Neural cell (in vitro differentiated cells): Measurements from ENCODE around the gene SQOR. TPM values are rescaled to one million over a fixed set of nuclear protein-coding genes. Genes with fewer than 3 reads are reported as not detected.

Source experiments
- H2AFZ ChIP-seq: fragments of 200-600, 300-800 bp; sonication (generic), shearing (Covaris generic); 2 replicates; pipeline ENCODE4 v1.6.0; 2014; ENCODE audit warnings: low read depth, mild to moderate bottlenecking, antibody characterized with exemption, low read length, moderate library complexity
- H3F3A ChIP-seq: fragments of 200-600 bp; shearing (Covaris generic); 2 replicates; pipeline ENCODE4 v1.6.1; 2016; ENCODE audit warnings: mild to moderate bottlenecking, moderate library complexity, mixed read lengths, antibody characterized with exemption, low read length; ENCODE audit not compliant: insufficient read depth, poor library complexity, severe bottlenecking
- H3K27ac ChIP-seq: fragments of 200-600, 300-800 bp; sonication (generic), shearing (Covaris generic); 2 replicates; pipeline ENCODE4 v1.5.1; 2014; ENCODE audit warnings: mild to moderate bottlenecking, low read length, moderate library complexity
- H3K27me3 ChIP-seq: fragments of 300-800, 200-600 bp; sonication (generic), shearing (Covaris generic); 2 replicates; pipeline ENCODE4 v1.6.0; 2014; ENCODE audit warnings: mild to moderate bottlenecking, low read depth, low read length, moderate library complexity; ENCODE audit not compliant: insufficient read depth
- H3K36me3 ChIP-seq: fragments of 300-800, 200-600 bp; sonication (generic), shearing (Covaris generic); 2 replicates; pipeline ENCODE4 v1.5.1; 2014; ENCODE audit warnings: mild to moderate bottlenecking, antibody characterized with exemption, low read length, moderate library complexity; ENCODE audit not compliant: insufficient read depth
- H3K4me2 ChIP-seq: fragments of 300-800, 200-600 bp; sonication (generic), shearing (Covaris generic); 2 replicates; pipeline ENCODE4 v1.6.0; 2014; ENCODE audit warnings: mild to moderate bottlenecking, low read length
- H3K4me3 ChIP-seq: fragments of 300-800, 200-600 bp; sonication (generic), shearing (Covaris generic); 2 replicates; pipeline ENCODE4 v1.5.1; 2014; ENCODE audit warnings: mild to moderate bottlenecking, low read length, moderate library complexity
- H3K79me2 ChIP-seq: fragments of 200-600 bp; shearing (Covaris generic); replicated peaks from 2 replicates; pipeline ENCODE4 v1.6.0; 2014; ENCODE audit warnings: mild to moderate bottlenecking, low read length, moderate library complexity; ENCODE audit not compliant: insufficient read depth
- H3K9ac ChIP-seq: fragments of 300-800, 200-600 bp; sonication (generic), shearing (Covaris generic); 2 replicates; pipeline ENCODE4 v1.6.1; 2016; ENCODE audit warnings: mild to moderate bottlenecking, low read length, mixed read lengths
- H3K9me2 ChIP-seq: fragments of 200-600 bp; shearing (Covaris generic); 2 replicates; pipeline ENCODE4 v1.6.1; 2016; ENCODE audit warnings: mild to moderate bottlenecking, low read length, mixed read lengths; ENCODE audit not compliant: insufficient read depth
- H3K9me3 ChIP-seq: fragments of 200-600, 300-800 bp; sonication (generic), shearing (Covaris generic); 2 replicates; pipeline ENCODE4 v1.6.1; 2016; ENCODE audit warnings: mild to moderate bottlenecking, mixed run types, low read length, moderate library complexity, mixed read lengths
- H4K20me1 ChIP-seq: fragments of 200-600 bp; shearing (Covaris generic); 2 replicates; pipeline ENCODE4 v1.6.1; 2016; ENCODE audit warnings: mild to moderate bottlenecking, mixed run types; ENCODE audit not compliant: insufficient read depth
- EP300 ChIP-seq: fragments of 450-650 bp; conservative IDR thresholded peaks from 2 replicates; pipeline ENCODE4 v1.6.1; 2014; ENCODE audit warnings: antibody characterized with exemption, mild to moderate bottlenecking, moderate library complexity; ENCODE audit not compliant: poor library complexity, severe bottlenecking
- EZH2 ChIP-seq: fragments of 200-600, 300-800 bp; shearing (Covaris generic), sonication (generic); IDR thresholded peaks from 2 replicates; pipeline ENCODE4 v1.6.1; 2014; ENCODE audit warnings: antibody characterized with exemption, low read length, borderline replicate concordance, mild to moderate bottlenecking; ENCODE audit not compliant: insufficient read depth, poor library complexity, severe bottlenecking
- MXI1 ChIP-seq: fragments of 450-650 bp; conservative IDR thresholded peaks from 2 replicates; pipeline ENCODE4 v1.6.1; 2014; ENCODE audit warnings: antibody characterized with exemption, mild to moderate bottlenecking; ENCODE audit not compliant: poor library complexity, severe bottlenecking
- POLR2AphosphoS5 ChIP-seq: IDR thresholded peaks from 2 replicates; pipeline ENCODE4 v1.6.1; 2012
- RAD21 ChIP-seq: fragments of 450-650 bp; conservative IDR thresholded peaks from 2 replicates; pipeline ENCODE4 v1.6.1; 2014; ENCODE audit warnings: antibody characterized with exemption, mild to moderate bottlenecking, moderate library complexity
- SMC3 ChIP-seq: fragments of 450-650 bp; conservative IDR thresholded peaks from 2 replicates; pipeline ENCODE4 v1.6.1; 2014; ENCODE audit warnings: antibody characterized with exemption, mild to moderate bottlenecking, moderate library complexity; ENCODE audit not compliant: poor library complexity
- TAF1 ChIP-seq: IDR thresholded peaks from 2 replicates; pipeline ENCODE4 v1.6.1; 2012; ENCODE audit warnings: low read depth
- polyA plus RNA-seq: library from polyadenylated mRNA; depleted of rRNA; stranded (reverse); fragments of >200 nt; gene quantifications from 2 replicates; pipeline ENCODE4 v1.2.3, GENCODE V29; 2014
- TF ChIP-seq, protein P1 (sequence below): fragments of 450-650 bp; IDR thresholded peaks from 2 replicates; pipeline ENCODE4 v1.5.1; 2014; ENCODE audit warnings: antibody characterized with exemption, mild to moderate bottlenecking, moderate library complexity; ENCODE audit not compliant: poor library complexity, severe bottlenecking
- TF ChIP-seq, protein P2 (sequence below): IDR thresholded peaks from 2 replicates; pipeline ENCODE4 v1.6.1; 2012; ENCODE audit warnings: borderline replicate concordance

Gene SQOR
- polyA plus RNA-seq, 1 donor from 2014 or later = not detected

- TF ChIP-seq TAF1 (no peak), POLR2AphosphoS5 (no peak), SMC3 (peak; percentile 89), MXI1 (peak; percentile 44), EP300 (no peak), EZH2 (no peak), RAD21 (peak; percentile 95)
- TF ChIP-seq, protein P1, sequence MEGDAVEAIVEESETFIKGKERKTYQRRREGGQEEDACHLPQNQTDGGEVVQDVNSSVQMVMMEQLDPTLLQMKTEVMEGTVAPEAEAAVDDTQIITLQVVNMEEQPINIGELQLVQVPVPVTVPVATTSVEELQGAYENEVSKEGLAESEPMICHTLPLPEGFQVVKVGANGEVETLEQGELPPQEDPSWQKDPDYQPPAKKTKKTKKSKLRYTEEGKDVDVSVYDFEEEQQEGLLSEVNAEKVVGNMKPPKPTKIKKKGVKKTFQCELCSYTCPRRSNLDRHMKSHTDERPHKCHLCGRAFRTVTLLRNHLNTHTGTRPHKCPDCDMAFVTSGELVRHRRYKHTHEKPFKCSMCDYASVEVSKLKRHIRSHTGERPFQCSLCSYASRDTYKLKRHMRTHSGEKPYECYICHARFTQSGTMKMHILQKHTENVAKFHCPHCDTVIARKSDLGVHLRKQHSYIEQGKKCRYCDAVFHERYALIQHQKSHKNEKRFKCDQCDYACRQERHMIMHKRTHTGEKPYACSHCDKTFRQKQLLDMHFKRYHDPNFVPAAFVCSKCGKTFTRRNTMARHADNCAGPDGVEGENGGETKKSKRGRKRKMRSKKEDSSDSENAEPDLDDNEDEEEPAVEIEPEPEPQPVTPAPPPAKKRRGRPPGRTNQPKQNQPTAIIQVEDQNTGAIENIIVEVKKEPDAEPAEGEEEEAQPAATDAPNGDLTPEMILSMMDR = peak; percentile 95
- TF ChIP-seq, protein P2, sequence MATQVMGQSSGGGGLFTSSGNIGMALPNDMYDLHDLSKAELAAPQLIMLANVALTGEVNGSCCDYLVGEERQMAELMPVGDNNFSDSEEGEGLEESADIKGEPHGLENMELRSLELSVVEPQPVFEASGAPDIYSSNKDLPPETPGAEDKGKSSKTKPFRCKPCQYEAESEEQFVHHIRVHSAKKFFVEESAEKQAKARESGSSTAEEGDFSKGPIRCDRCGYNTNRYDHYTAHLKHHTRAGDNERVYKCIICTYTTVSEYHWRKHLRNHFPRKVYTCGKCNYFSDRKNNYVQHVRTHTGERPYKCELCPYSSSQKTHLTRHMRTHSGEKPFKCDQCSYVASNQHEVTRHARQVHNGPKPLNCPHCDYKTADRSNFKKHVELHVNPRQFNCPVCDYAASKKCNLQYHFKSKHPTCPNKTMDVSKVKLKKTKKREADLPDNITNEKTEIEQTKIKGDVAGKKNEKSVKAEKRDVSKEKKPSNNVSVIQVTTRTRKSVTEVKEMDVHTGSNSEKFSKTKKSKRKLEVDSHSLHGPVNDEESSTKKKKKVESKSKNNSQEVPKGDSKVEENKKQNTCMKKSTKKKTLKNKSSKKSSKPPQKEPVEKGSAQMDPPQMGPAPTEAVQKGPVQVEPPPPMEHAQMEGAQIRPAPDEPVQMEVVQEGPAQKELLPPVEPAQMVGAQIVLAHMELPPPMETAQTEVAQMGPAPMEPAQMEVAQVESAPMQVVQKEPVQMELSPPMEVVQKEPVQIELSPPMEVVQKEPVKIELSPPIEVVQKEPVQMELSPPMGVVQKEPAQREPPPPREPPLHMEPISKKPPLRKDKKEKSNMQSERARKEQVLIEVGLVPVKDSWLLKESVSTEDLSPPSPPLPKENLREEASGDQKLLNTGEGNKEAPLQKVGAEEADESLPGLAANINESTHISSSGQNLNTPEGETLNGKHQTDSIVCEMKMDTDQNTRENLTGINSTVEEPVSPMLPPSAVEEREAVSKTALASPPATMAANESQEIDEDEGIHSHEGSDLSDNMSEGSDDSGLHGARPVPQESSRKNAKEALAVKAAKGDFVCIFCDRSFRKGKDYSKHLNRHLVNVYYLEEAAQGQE = no peak
- Histone ChIP-seq H3K9me2 (no peaks in the 10 kb centered on the region), H3K4me2 (peak overlapping the region; percentile 67), H3K4me3 (peak overlapping the region; percentile 58), H3K9ac (peak overlapping the region; percentile 45), H3F3A (no peaks in the 10 kb centered on the region), H3K27me3 (peaks cover 5% of the 10 kb centered on the region), H3K27ac (peak overlapping the region; percentile 35), H4K20me1 (no peaks in the 10 kb centered on the region), H3K9me3 (no peaks in the 10 kb centered on the region), H3K36me3 (no peaks in the 10 kb centered on the region), H2AFZ (no peak overlapping the region), H3K79me2 (no peaks in the 10 kb centered on the region)
Observed at GRCh38 chr15:45705510-45706473, 71.0 kb downstream of the SQOR start.

- H3K36me3 ChIP-seq = no peaks in the 10 kb centered on the region
- TF ChIP-seq MXI1 = no peak
- TF ChIP-seq TAF1 = no peak
- TF ChIP-seq, protein P2 = no peak
- TF ChIP-seq RAD21 = no peak
- TF ChIP-seq, protein P1 = no peak
- no peak for TF ChIP-seq EZH2
- TF ChIP-seq EP300 = no peak
- no peak for TF ChIP-seq POLR2AphosphoS5
- TF ChIP-seq SMC3 = no peak
- H3K79me2 ChIP-seq = no peaks in the 10 kb centered on the region
- H3K9me2 ChIP-seq = no peaks in the 10 kb centered on the region
- no peaks in the 10 kb centered on the region for H3K9me3 ChIP-seq
- no peak overlapping the region for H3K9ac ChIP-seq
- no peak overlapping the region for H3K4me2 ChIP-seq
- no peak overlapping the region for H2AFZ ChIP-seq
- H3K4me3 ChIP-seq = no peak overlapping the region
- no peaks in the 10 kb centered on the region for H4K20me1 ChIP-seq
- peaks cover under 1% of the 10 kb centered on the region for H3F3A ChIP-seq
- no peaks in the 10 kb centered on the region for H3K27me3 ChIP-seq
- H3K27ac ChIP-seq = no peak overlapping the region
Observed at GRCh38 chr15:45710657-45711056, 75.8 kb downstream of the SQOR start.
